ENCODE data around the gene CDR2.
A peak's percentile ranks its signal among the peaks of the same experiment; 100 is the strongest.
"Not testable (repeated sequence)": the region's sequence is repeated elsewhere in the genome, so short reads cannot be mapped to it uniquely, and the experiment has no call there.

The CDR2 gene

GRCh38 chr16:22322741-22323140 is 51.7 kb downstream of the CDR2 start:
- no peak for DNase-seq

GRCh38 chr16:22322021-22322471 is 52.4 kb downstream of the CDR2 start:
- peak; percentile 66 for DNase-seq

- peak; percentile 82 for DNase-seq
Observed at GRCh38 chr16:22321340-22322001, 52.9 kb downstream of the CDR2 start.

- no peak for DNase-seq
Observed at GRCh38 chr16:22320572-22321339, 53.7 kb downstream of the CDR2 start.

GRCh38 chr16:22318690-22319358 is 55.6 kb downstream of the CDR2 start:
- DNase-seq, result peak; percentile 30

- no peak for DNase-seq
Observed at GRCh38 chr16:22317625-22318024, 56.8 kb downstream of the CDR2 start.

GRCh38 chr16:22317001-22317530 is 57.4 kb downstream of the CDR2 start:
- peak; percentile 7 for DNase-seq

GRCh38 chr16:22316411-22316811 is 58.0 kb downstream of the CDR2 start:
- DNase-seq, result peak; percentile 25

GRCh38 chr16:22315979-22316378 is 58.4 kb downstream of the CDR2 start:
- DNase-seq, result no peak

- DNase-seq, result no peak
Observed at GRCh38 chr16:22314661-22315626, 59.5 kb downstream of the CDR2 start.

- no peak for DNase-seq
Observed at GRCh38 chr16:22313876-22314470, 60.4 kb downstream of the CDR2 start.

GRCh38 chr16:22312897-22313781 is 61.3 kb downstream of the CDR2 start:
- no peak for DNase-seq

GRCh38 chr16:22311520-22311919 is 62.9 kb downstream of the CDR2 start:
- no peak for DNase-seq

GRCh38 chr16:22308824-22309520 is 65.4 kb downstream of the CDR2 start:
- DNase-seq, result no peak

GRCh38 chr16:22307838-22308237 is 66.6 kb downstream of the CDR2 start:
- no peak for DNase-seq

- DNase-seq, result no peak
Observed at GRCh38 chr16:22306788-22307187, 67.6 kb downstream of the CDR2 start.

- no peak for DNase-seq
Observed at GRCh38 chr16:22304411-22304810, 70.0 kb downstream of the CDR2 start.

- no peak for DNase-seq
Observed at GRCh38 chr16:22302776-22303363, 71.5 kb downstream of the CDR2 start.

GRCh38 chr16:22301423-22301822 is 73.0 kb downstream of the CDR2 start:
- not testable (repeated sequence) for DNase-seq

Measured in NCI-H69 (cell line).